Gastroesophageal sphincter (tissue), 4 donors: ENCODE data around the gene ITGB2. TPM values are rescaled to one million over a fixed set of nuclear protein-coding genes. Genes with fewer than 3 reads are reported as not detected.
A peak's percentile ranks its signal among the peaks of the same experiment; 100 is the strongest.

Experiments used
- ATAC-seq: fragments of 150-250 bp; one replicate; pipeline ENCODE4 v1.9.1; 2016; ENCODE audit warnings: mild to moderate bottlenecking, moderate library complexity
- H3K27ac ChIP-seq, 4 donors: fragments of 200-600 bp; sonication (generic) in 3 of 4; 1 replicate in 3 of 4; 2 replicates in 1 of 4; pipeline ENCODE4 v1.5.1; 2016 to 2019
- H3K27me3 ChIP-seq: fragments of 200-600 bp; sonication (generic); one replicate; pipeline ENCODE4 v1.5.1; 2019
- H3K36me3 ChIP-seq, 2 donors: fragments of 200-600 bp; sonication (generic); one replicate each; pipeline ENCODE4 v1.5.1; 2019; ENCODE audit warnings: control low read depth in 1 of 2
- H3K4me1 ChIP-seq, 3 donors: fragments of 200-600 bp; sonication (generic); 1 replicate in 2 of 3; 2 replicates in 1 of 3; pipeline ENCODE4 v1.5.1; 2016 to 2019; ENCODE audit warnings: control low read depth in 2 of 3
- H3K4me3 ChIP-seq, 2 donors: fragments of 200-600 bp; sonication (generic); one replicate each; pipeline ENCODE4 v1.5.1; 2019; ENCODE audit warnings: mild to moderate bottlenecking in 1 of 2, moderate library complexity in 1 of 2
- H3K9me3 ChIP-seq, 3 donors: fragments of 200-600 bp; sonication (generic); one replicate each; pipeline ENCODE4 v1.5.1; 2017 to 2019; ENCODE audit warnings: control low read depth in 2 of 3
- CTCF ChIP-seq, 4 experiments: fragments of 200-600 bp in 2 of 4; fragments of 450-650 bp in 2 of 4; sonication (generic) in 1 of 4; IDR thresholded peaks; one replicate each; pipeline ENCODE4 v1.5.1; 2017 to 2019; ENCODE audit warnings: antibody characterized with exemption in 4 of 4, mild to moderate bottlenecking in 2 of 4, moderate library complexity in 2 of 4
- EP300 ChIP-seq: sonication (generic); formaldehyde crosslinking; IDR thresholded peaks from one replicate; pipeline ENCODE4 v1.6.1; 2017; ENCODE audit warnings: antibody characterized with exemption, mild to moderate bottlenecking
- POLR2A ChIP-seq, 2 donors: fragments of 450-650 bp; IDR thresholded peaks; one replicate each; pipeline ENCODE4 v1.6.1; 2017; ENCODE audit warnings: antibody characterized with exemption in 2 of 2, mild to moderate bottlenecking in 2 of 2, moderate library complexity in 1 of 2
- POLR2AphosphoS5 ChIP-seq: sonication (generic); formaldehyde crosslinking; IDR thresholded peaks from one replicate; pipeline ENCODE4 v1.6.1; 2017; ENCODE audit warnings: antibody characterized with exemption
- WGBS, 2 donors: methylation state at CpG; one replicate each; pipeline ENCODE4 v1.1.5; 2018; ENCODE audit warnings: low coverage in 1 of 2; 5-methylcytosine and 5-hydroxymethylcytosine counted together
- total RNA-seq, 4 donors: library from RNA; depleted of rRNA; stranded (reverse); fragments of >200 nt; gene quantifications; one replicate each; pipeline ENCODE4 v1.1.0, GENCODE V29; 2016

ITGB2 gene
- total RNA-seq, 4 donors from 2014 or later, result 10.4 to 112 (median 41.4) TPM

DNA sequence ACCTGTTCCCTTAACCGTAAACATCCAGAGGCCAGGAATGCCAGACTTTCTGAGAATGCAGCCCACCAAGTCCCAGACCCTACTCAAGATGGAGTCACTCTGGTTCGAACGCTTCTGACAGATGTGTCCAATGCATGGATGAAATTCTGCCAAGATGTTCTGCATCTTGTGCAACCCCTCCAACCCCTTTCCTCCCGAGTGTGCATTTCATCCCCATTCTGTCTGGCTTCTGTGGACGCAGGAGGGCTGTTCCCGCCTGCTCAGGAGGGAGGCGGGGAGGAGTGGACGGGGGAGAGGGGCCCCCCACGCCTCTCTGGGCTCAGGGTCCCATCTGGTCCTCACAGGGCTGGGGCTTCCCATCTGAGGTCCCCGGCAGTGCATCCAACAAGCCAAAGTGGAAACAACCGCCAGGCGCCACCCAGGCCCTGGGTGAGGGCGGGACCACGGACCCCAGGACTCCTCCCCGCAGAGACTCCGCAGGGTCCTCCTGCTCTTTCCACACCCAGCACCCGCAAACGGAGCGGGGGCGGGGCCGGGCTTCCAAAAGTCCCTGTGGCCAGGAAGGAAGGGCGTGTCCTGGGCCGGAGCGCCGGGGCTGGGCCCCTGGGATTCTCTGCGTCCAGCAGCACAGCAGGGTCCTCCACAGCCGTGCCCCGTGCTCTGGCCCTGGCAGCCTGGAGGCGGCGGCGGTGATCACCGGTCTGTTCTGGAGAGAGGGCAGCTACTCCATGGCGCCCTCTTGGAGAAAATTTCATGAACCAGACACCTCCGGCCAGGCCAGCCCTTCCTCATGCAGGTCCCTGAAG is 75.1 kb downstream of the ITGB2 start:
- no peaks in the 10 kb centered on the region for H3K9me3 ChIP-seq
- 21% methylated on average over 6 of the region's 34 CpGs; no CpG with 5 or more reads in 1 of the 2 donors for WGBS, 2 donors
- H3K27ac ChIP-seq, result peak overlapping the region in 2 of 4 donors; percentile 43 to 54
- H3K4me3 ChIP-seq, result peak overlapping the region; percentile 0 to 45
- ATAC-seq, result peak; percentile 81
- H3K4me1 ChIP-seq, result peaks cover 0 to 21% (median 15%) of the 10 kb centered on the region in 3 donors
- TF ChIP-seq CTCF (IDR thresholded peaks at IDR 0.05), result peak in 1 of 4 experiments; percentile 55
- TF ChIP-seq EP300, result no peak
- H3K27me3 ChIP-seq, result peaks cover 32% of the 10 kb centered on the region
- peaks cover 0 to 27% of the 10 kb centered on the region in 2 donors for H3K36me3 ChIP-seq

GRCh38 chr21:44844256-44844655 is 76.4 kb downstream of the ITGB2 start:
- TF ChIP-seq EP300 (no peak), CTCF (IDR thresholded peaks at IDR 0.05) (no peak), POLR2AphosphoS5 (no peak)
- Histone ChIP-seq H3K36me3 (peaks cover 0 to 14% of the 10 kb centered on the region in 2 donors), H3K27ac (no peak overlapping the region), H3K4me1 (peaks cover 0 to 21% (median 15%) of the 10 kb centered on the region in 3 donors), H3K9me3 (no peaks in the 10 kb centered on the region), H3K27me3 (peaks cover 32% of the 10 kb centered on the region), H3K4me3 (no peak overlapping the region)
- no peak for ATAC-seq
- WGBS, 2 donors, result 73% methylated on average over 10 of the region's 16 CpGs; no CpG with 5 or more reads in 1 of the 2 donors

DNA sequence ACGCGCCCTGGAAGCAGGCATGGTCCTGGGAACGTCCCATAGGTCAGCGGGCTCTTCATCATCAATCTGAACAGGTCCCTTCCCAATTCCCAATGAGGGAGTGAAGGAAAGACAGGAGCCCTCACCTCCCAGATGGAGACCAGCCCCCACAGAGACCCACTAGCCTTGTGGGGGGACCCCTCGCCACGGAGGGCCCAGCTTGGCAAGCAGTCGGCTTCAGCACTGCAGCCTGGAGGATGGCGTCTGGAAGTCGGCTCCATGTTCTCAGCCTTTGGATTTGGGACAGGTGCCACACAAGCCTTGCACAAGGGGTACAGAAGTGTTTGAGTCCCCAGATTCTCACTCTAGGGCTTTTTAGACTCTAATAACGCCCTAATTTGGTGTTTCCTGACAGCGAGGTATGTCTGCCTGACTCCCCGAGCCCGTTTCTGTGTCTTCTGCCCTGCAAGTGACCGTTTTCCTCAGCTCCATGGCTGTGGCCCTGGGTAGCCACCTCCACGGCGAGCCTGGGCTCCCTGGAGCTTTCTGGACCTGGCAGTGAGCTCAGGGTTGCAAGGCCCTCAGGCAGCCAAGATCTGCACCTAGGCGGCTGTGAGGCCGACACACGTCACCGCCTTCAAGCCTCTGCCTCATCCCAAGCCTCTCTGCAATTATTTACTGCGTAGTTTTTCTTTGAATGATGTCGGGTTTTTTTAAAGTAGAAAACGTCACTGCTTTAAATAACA is 77.8 kb downstream of the ITGB2 start:
- TF ChIP-seq EP300 (no peak), POLR2A (IDR thresholded peaks at IDR 0.05) (no peak), CTCF (IDR thresholded peaks at IDR 0.05) (no peak), POLR2AphosphoS5 (no peak)
- 0 to 66% methylated on average over 1 to 11 of the region's 23 CpGs for WGBS, 2 donors
- Histone ChIP-seq H3K36me3 (peaks cover 0 to under 1% of the 10 kb centered on the region in 2 donors), H3K4me1 (peaks cover 0 to 21% (median 15%) of the 10 kb centered on the region in 3 donors), H3K27ac (no peak overlapping the region), H3K27me3 (peaks cover 32% of the 10 kb centered on the region), H3K4me3 (no peak overlapping the region), H3K9me3 (no peaks in the 10 kb centered on the region)
- no peak for ATAC-seq

GRCh38 chr21:44842087-44842486 is 78.6 kb downstream of the ITGB2 start:
- TF ChIP-seq POLR2AphosphoS5 (no peak), POLR2A (IDR thresholded peaks at IDR 0.05) (no peak), EP300 (no peak), CTCF (IDR thresholded peaks at IDR 0.05) (no peak)
- peaks cover 0 to 20% (median 15%) of the 10 kb centered on the region in 3 donors for H3K4me1 ChIP-seq
- 80 to 90% methylated on average over 2 to 4 of the region's 10 CpGs for WGBS, 2 donors

More at GRCh38 chr21:44842087-44842486, 78.6 kb downstream of the ITGB2 start:
- Histone ChIP-seq H3K27ac (no peak overlapping the region), H3K27me3 (peaks cover 32% of the 10 kb centered on the region), H3K36me3 (no peaks in the 10 kb centered on the region), H3K9me3 (no peaks in the 10 kb centered on the region), H3K4me3 (no peak overlapping the region)
- ATAC-seq, result no peak
